ENCODE data around the gene FAM50B. TPM values are rescaled to one million over a fixed set of nuclear protein-coding genes. Genes with fewer than 3 reads are reported as not detected.

Gene FAM50B
- total and polyA plus RNA-seq, 4 donors, result 8.8 to 12.3 (median 11.1) TPM

DNA sequence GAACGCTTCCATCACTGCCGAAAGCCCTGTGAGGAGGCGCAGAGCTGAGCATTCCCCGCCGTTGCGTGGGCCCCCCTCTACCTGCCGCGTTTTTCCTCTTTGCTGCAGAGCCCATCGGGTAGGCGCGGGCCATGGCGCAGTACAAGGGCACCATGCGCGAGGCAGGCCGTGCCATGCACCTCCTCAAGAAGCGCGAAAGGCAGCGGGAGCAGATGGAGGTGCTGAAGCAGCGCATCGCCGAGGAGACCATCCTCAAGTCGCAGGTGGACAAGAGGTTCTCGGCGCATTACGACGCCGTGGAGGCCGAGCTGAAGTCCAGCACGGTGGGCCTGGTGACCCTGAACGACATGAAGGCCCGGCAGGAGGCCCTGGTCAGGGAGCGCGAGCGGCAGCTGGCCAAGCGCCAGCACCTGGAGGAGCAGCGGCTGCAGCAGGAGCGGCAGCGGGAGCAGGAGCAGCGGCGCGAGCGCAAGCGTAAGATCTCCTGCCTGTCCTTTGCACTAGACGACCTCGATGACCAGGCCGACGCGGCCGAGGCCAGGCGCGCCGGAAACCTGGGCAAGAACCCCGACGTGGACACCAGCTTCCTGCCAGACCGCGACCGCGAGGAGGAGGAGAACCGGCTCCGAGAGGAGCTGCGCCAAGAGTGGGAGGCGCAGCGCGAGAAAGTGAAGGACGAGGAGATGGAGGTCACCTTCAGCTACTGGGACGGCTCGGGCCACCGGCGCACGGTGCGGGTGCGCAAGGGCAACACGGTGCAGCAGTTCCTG, 693 bp downstream of the FAM50B start:
- peak overlapping the region; percentile 72 to 92 for H3K27ac ChIP-seq (ENCODE audit: low read depth in 1 of 2, low read length in 2 of 2)
- TF ChIP-seq TAF1 (conservative IDR thresholded peaks at IDR 0.05) (no peak), JUND (IDR thresholded peaks at IDR 0.05) (no peak), HNF4A (conservative IDR thresholded peaks at IDR 0.05) (no peak), ZBTB33 (IDR thresholded peaks at IDR 0.05) (no peak), HNF4G (IDR thresholded peaks at IDR 0.05) (no peak), GABPA (IDR thresholded peaks at IDR 0.05 in 1 of 2, conservative IDR thresholded peaks at IDR 0.05 in 1 of 2) (no peak), CTCF (IDR thresholded peaks at IDR 0.05; ENCODE audit: low read depth, low read length, missing input control) (no peak), MAX (IDR thresholded peaks at IDR 0.05) (no peak), YY1 (IDR thresholded peaks at IDR 0.05) (no peak), FOXA2 (IDR thresholded peaks at IDR 0.05) (no peak), NR2F2 (IDR thresholded peaks at IDR 0.05) (no peak), EGR1 (IDR thresholded peaks at IDR 0.05; ENCODE audit: low read depth in 2 of 2) (no peak), FOXA1 (IDR thresholded peaks at IDR 0.05) (no peak), SP1 (IDR thresholded peaks at IDR 0.05) (no peak)
- TF ChIP-seq, protein P1, sequence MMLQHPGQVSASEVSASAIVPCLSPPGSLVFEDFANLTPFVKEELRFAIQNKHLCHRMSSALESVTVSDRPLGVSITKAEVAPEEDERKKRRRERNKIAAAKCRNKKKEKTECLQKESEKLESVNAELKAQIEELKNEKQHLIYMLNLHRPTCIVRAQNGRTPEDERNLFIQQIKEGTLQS (IDR thresholded peaks at IDR 0.05), result no peak
- TF ChIP-seq, protein P2, sequence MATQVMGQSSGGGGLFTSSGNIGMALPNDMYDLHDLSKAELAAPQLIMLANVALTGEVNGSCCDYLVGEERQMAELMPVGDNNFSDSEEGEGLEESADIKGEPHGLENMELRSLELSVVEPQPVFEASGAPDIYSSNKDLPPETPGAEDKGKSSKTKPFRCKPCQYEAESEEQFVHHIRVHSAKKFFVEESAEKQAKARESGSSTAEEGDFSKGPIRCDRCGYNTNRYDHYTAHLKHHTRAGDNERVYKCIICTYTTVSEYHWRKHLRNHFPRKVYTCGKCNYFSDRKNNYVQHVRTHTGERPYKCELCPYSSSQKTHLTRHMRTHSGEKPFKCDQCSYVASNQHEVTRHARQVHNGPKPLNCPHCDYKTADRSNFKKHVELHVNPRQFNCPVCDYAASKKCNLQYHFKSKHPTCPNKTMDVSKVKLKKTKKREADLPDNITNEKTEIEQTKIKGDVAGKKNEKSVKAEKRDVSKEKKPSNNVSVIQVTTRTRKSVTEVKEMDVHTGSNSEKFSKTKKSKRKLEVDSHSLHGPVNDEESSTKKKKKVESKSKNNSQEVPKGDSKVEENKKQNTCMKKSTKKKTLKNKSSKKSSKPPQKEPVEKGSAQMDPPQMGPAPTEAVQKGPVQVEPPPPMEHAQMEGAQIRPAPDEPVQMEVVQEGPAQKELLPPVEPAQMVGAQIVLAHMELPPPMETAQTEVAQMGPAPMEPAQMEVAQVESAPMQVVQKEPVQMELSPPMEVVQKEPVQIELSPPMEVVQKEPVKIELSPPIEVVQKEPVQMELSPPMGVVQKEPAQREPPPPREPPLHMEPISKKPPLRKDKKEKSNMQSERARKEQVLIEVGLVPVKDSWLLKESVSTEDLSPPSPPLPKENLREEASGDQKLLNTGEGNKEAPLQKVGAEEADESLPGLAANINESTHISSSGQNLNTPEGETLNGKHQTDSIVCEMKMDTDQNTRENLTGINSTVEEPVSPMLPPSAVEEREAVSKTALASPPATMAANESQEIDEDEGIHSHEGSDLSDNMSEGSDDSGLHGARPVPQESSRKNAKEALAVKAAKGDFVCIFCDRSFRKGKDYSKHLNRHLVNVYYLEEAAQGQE (IDR thresholded peaks at IDR 0.05), result no peak
- peak overlapping the region in 1 of 2 donors; percentile 36 for H3K9ac ChIP-seq (ENCODE audit: low read depth in 1 of 2, low read length in 2 of 2)
- peak overlapping the region; percentile 32 to 66 (median 46) for H3K4me3 ChIP-seq (ENCODE audit: low read depth in 1 of 3, low read length in 3 of 3)
- no peaks in the 10 kb centered on the region for H3K9me3 ChIP-seq (ENCODE audit: control insufficient read depth in 4 of 4, low read length in 3 of 4)
- WGBS, result 70% methylated on average over 73 of the region's 73 CpGs
- no peaks in the 10 kb centered on the region for H3K36me3 ChIP-seq (ENCODE audit: control insufficient read depth in 4 of 4, insufficient read depth in 3 of 4, low read depth in 1 of 4, low read length in 3 of 4)
- DNase-seq (ENCODE audit: low spot score), result peak; percentile 44
- H3K27me3 ChIP-seq (ENCODE audit: control insufficient read depth in 4 of 4, insufficient read depth in 4 of 4, low read length in 3 of 4), result no peaks in the 10 kb centered on the region
- H3K4me1 ChIP-seq (ENCODE audit: control insufficient read depth in 4 of 4, insufficient read depth in 4 of 4, low read length in 3 of 4), result peaks cover 5 to 25% (median 7%) of the 10 kb centered on the region in 4 donors
